AML-193 (cell line): Measurements from ENCODE around the gene PRKAG2.
A peak's percentile ranks its signal among the peaks of the same experiment; 100 is the strongest.

Experiments
- DNase-seq, 2 experiments: peaks; one replicate each; lab custom pipeline; 2025; lab: John Stamatoyannopoulos, UW

Gene PRKAG2

GRCh38 chr7:151817981-151818673, 58.8 kb downstream of the PRKAG2 start:
- no peak for DNase-seq

DNA sequence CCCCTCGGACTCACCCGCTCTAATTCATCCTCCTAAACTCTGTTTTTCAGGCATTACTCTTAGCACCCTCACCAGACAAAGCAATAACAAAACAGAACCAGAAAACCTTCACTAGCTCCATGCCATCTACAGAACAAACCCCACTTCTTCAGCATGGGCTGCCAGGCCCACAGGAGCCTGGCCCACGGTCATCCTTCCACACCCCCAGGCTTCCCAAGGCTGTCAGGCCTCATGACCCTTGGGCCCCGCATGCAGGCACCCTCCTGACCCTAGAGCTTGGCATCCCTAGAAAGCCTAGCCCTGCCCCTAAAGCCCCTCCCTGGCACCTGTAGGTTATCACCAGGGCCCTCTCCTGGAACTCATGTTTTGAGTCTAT, 59.6 kb downstream of the PRKAG2 start:
- DNase-seq = no peak

DNA sequence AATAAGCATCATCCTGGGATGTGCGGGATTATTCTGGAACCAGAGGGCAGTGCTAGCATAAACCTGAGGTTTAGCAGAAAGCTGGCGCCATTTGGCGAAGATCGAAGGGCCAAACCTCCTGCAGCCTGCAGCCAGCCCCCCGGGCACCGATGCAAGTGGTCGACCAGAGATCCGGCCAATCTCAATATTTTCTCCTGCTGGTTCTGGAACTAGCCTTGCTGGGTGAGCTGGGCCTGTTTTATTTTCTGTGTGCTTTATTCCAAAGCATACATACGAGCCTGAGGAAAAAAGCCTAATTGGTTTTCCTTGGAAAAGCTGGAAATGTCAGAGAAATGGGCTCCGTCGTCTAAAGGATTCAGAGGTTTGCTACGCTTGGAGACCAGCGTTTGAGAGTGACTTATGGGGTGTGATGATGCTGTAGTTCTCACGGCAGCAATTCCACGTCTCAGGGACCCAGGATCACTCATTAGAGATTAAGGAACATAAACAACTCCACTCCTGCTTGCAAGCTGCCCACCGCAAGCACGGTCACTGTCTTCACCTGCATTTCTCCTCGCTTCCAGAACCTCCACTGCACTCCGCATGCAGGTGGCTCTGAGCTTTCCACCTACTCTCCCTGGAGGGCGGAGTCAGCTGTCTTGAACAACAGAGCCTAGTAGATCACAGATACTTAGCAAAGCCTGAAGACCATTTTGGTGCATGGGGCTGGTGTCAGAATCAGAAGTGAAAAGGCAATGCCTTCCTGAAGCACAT, 60.2 kb downstream of the PRKAG2 start:
- DNase-seq = no peak

DNA sequence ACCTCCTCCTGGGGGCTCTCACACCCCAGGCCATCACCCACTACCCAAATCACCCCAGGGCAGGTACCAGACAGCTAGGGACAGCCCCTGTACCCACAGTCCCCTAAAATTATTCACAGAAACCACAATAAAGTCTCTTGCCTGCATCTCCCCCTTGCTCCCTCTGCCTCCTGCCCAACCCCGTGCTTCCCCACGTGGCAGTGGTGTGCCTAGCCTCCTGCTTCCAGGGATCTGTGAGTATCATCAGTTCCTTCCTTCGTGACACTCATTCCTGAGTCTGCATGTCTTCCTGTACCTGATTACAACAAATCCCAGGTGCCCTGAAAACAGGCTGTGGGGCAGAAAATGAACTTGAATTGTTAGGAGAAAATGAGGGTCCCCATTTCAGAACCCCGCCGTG, 61.5 kb downstream of the PRKAG2 start:
- no peak for DNase-seq

DNA sequence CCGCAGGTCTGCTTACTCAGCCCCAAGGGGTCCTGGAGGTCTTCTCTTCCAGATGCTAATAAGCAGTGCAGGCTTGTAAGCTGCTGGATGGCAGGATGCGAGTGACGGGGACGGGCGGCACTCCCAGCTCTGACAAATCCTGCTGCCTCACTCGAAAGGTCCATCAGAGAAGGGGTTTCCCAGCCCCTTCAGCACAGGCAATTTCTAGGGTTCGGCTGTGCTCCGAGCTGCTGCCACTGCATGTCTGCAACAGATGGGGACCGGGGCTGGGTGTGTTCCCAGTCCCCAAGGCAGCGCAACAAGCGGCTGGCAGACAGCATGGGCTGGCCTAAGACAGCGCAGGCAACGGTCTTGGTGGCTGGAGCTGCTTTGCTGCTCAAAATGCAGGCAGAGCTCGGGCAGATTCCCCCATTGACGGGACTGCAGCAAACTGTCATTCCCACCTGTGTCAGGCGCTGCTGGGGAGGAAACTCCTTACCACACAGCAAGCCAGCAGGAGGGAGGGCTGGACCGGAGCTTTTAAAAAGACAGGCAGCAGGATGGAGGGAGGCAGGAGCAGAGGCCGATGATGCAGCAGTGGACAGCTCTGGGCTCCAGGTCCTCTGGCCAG, 62.4 kb downstream of the PRKAG2 start:
- DNase-seq = no peak

DNA sequence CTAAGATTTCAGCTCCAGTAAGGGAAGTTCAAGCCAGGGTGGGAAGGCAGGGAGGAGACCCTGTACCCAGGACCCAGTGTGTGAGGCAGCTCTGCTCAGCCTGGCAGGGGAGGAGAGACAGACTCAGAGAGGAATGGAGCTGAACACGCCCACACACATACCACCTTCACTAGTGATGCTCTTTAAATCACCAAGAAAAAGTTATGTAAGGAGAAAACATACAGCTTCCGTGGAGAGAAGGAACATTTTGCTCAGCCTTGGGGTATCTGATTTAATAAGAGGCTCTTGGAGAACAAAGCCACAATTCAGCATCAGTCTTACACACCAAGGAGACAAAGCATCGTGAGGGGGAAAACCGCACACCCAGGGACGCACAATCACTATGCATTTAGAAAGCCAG, 62.9 kb downstream of the PRKAG2 start:
- no peak for DNase-seq

DNA sequence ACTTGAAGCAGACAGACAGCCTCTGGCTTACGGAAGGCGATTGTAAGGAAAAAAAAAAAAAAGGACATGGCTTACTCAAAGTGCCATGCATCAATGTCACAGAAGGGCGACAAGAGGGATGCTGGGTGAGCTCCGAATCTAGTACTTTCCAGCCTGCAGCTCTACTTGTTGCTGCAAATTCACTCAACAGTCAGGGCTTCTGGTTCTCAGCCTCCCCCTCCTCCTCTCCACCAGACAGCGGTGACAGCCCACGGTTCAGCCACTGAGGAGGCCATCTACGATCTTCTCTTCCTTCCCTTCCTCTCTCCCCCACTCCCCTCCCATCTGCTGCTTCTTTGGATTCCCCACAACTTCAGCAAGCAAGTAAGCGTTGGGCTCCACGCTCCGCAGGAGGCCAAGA, 63.5 kb downstream of the PRKAG2 start:
- no peak for DNase-seq

- no peak for DNase-seq
Measured at GRCh38 chr7:151812967-151813366, 63.9 kb downstream of the PRKAG2 start.

DNA sequence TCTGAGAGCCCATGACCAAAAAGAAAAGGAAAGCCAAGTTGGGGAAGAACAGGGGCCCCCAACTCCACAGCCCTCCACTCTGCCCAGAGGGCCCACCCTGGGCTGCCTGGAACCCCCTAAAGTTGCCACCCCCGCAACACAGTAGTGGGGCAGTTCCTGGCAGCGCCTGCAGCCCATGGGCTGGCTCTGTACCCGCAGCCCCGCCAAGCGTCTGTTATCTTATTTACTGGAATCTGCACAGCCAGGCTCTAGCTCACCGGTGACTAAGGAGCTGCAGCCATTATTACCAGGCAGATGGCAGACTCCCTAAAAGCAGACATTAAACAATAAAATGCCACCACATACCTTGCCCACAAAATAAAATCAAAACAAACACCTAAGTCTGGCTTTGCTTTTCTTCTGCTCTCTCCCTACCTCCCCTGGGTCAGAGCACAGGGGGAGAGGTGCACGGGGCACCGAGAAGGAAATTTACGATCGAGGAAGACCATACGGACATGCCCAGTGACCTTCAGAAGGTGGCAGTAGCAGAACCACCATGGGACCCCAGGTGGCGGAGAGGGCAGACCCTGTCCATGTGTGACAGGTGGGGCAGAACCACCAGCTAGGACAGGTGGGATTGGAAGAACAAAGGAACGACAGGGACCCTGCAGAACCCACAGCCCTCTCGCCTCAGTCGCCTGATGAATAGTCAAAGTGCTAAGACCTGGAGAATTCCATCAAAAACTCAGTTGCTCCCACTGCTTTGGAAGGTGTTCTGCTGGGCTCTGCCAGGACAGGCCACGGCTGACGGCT, 66.3 kb downstream of the PRKAG2 start:
- no peak for DNase-seq

GRCh38 chr7:151809864-151810170, 67.1 kb downstream of the PRKAG2 start:
- DNase-seq = no peak

GRCh38 chr7:151809146-151809863, 67.6 kb downstream of the PRKAG2 start:
- no peak for DNase-seq

DNA sequence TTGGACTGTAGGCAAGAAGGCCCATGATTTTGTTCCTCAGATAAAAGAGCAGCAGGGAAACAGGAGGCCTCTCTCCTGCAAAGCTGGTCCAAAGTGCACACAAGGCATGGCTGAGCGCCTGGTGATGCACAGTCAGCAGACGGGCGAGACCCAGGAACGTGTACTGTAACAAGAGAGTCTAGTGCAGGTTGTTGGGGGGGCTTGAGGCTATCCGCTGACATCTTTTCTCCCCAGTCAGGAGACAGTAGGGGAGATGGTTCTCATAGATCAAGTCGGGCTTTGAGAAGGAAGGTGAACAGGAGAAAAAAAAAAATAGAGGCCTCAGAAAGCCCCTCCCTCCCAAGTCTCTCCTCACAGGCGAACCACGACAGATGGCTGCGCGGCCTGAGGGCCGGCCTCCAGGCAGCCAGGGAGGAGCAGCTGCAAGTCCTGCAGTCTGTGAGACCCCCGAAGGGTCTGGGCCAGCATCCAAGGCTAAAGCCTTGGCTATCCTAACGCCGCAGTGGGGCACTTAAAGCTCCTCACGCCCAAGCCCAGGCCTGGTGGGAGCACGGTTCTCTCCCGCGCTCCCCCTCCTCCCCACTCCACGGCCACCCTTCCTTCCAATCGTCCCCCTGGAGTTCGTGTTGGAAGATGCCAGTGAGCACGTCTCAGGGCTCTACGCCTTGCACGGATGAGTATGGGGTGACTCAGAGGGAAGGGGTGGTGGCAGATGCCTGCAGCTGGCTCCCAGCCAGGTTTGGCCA, 68.3 kb downstream of the PRKAG2 start:
- DNase-seq = no peak

- DNase-seq = no peak
Measured at GRCh38 chr7:151807846-151808245, 69.1 kb downstream of the PRKAG2 start.

- no peak for DNase-seq
Measured at GRCh38 chr7:151806952-151807775, 69.8 kb downstream of the PRKAG2 start.

GRCh38 chr7:151806204-151806603, 70.7 kb downstream of the PRKAG2 start:
- peak; percentile 76 to 84 for DNase-seq

- no peak for DNase-seq
Measured at GRCh38 chr7:151805191-151805590, 71.7 kb downstream of the PRKAG2 start.

- no peak for DNase-seq
Measured at GRCh38 chr7:151804756-151805155, 72.2 kb downstream of the PRKAG2 start.

DNA sequence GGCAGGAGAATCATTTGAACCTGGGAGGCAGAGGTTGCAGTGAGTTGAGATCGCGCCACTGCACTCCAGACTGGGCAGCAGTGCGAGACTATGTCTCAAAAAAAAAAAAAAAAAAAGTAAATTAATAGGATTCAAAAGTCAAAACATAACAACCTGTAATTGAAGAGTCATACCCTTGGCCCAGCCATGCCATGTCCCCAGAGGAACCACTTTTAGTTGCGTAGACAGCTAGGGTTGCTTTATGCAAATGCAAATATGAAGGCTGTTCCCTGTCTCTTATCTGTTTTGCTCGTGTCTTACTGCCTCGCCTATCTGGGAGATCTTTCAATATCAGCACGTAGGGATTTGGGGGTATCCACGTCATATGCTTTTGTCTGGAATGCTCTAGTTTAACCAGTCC, 73.1 kb downstream of the PRKAG2 start:
- DNase-seq = no peak

- no peak for DNase-seq
Measured at GRCh38 chr7:151802469-151802846, 74.5 kb downstream of the PRKAG2 start.

DNA sequence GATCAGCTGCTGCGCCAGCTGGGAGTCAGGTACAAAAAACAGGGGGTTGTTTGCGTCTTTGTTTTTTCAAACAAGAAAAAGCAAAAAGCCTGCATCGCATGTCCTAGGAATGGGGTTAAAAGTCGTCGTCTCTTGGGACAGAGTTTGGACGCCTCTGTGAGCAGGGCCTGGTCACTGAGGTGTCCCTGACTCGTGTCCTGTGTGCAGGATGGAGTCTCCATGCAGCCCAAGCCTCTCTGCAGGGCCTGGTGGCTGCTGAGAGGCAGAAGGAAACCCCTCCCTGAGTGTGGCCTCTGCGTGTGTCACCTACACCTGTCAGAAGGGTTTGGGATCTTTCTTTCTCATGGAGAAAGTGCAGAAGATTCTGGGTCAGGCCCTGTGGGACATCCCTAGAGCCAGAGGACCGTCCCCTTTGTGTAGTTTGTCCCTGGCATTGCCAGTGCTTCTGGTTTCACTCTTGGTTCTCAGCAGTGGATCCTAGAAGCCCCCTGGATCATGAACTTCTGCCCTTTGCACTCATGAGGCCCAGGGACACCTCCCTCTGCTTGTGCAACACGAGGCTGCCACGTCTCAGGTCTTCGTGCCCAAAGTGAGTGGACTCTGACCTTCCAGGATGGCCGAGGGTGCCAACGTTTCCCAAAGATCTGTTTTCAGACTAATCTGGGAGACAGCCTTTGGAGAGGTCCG, 75.0 kb downstream of the PRKAG2 start:
- no peak for DNase-seq
